PC-3 (cell line): Measurements from ENCODE around the gene LTBP4. TPM values are rescaled to one million over a fixed set of nuclear protein-coding genes. Genes with fewer than 3 reads are reported as not detected.

Experiments
- ATAC-seq: fragments of 200-7000 bp; cut with Tn5 transposase; 2 replicates; pipeline ENCODE4 v1.9.1; 2020; ENCODE audit warnings: mild to moderate bottlenecking, moderate library complexity
- BruUV-seq: library from RNA; stranded (reverse); fragments of 400-500 nt; replicated peaks from 2 replicates; lab custom pipeline; 2021; lab: Mats Ljungman, UMichigan
- CTCF ChIA-PET: fragments of 300-600 bp; sonication (Branson Sonifier 250); formaldehyde crosslinking; loops from one replicate; lab custom pipeline; 2022; ENCODE audit warnings: antibody characterized with exemption; lab: Charles Lee
- POLR2A ChIA-PET: fragments of 300-600 bp; sonication (Branson Sonifier 250); formaldehyde crosslinking; loops from one replicate; lab custom pipeline; 2022; ENCODE audit warnings: antibody characterized with exemption; ENCODE audit not compliant: unreplicated experiment; lab: Charles Lee
- DNase-seq: peaks from one replicate; pipeline ENCODE4 v3.0.0-alpha.2; 2015
- H2AFZ ChIP-seq: fragments of 300-600 bp; sonication (generic); 2 replicates; pipeline ENCODE4 v1.6.0; 2016; ENCODE audit warnings: antibody characterized with exemption, low read length
- H3F3A ChIP-seq: fragments of 300-600 bp; sonication (generic); one replicate; pipeline ENCODE4 v1.6.0; 2017; ENCODE audit warnings: antibody characterized with exemption, low read length, control low read depth, mild to moderate bottlenecking; ENCODE audit not compliant: unreplicated experiment
- H3K27ac ChIP-seq: fragments of 300-600 bp; sonication (generic); 2 replicates; pipeline ENCODE4 v1.5.1; 2016; ENCODE audit warnings: mild to moderate bottlenecking, low read length
- H3K27me3 ChIP-seq: fragments of 300-600 bp; sonication (generic); 2 replicates; pipeline ENCODE4 v1.6.1; 2016; ENCODE audit warnings: low read length, mixed read lengths
- H3K36me3 ChIP-seq: fragments of 300-600 bp; sonication (generic); 2 replicates; pipeline ENCODE4 v1.6.1; 2016; ENCODE audit warnings: low read depth, mixed run types, low read length, mixed read lengths
- H3K4me1 ChIP-seq: fragments of 300-600 bp; sonication (generic); 2 replicates; pipeline ENCODE4 v1.5.1; 2016; ENCODE audit warnings: low read length; ENCODE audit not compliant: insufficient read depth
- H3K4me2 ChIP-seq: fragments of 300-600 bp; sonication (generic); 2 replicates; pipeline ENCODE4 v1.6.0; 2016; ENCODE audit warnings: low read length
- H3K4me3 ChIP-seq: fragments of 300-600 bp; sonication (generic); 2 replicates; pipeline ENCODE4 v1.5.1; 2016; ENCODE audit warnings: mild to moderate bottlenecking, low read length, mixed read lengths
- H3K79me2 ChIP-seq: fragments of 300-600 bp; sonication (generic); 2 replicates; pipeline ENCODE4 v1.6.1; 2017; ENCODE audit warnings: low read length, mixed read lengths
- H3K9ac ChIP-seq: fragments of 300-600 bp; sonication (generic); 2 replicates; pipeline ENCODE4 v1.6.0; 2016; ENCODE audit warnings: mild to moderate bottlenecking, low read length
- H3K9me2 ChIP-seq: fragments of 300-600 bp; sonication (generic); replicated peaks from 2 replicates; pipeline ENCODE4 v1.6.1; 2016; ENCODE audit warnings: mixed run types, low read length, mixed read lengths
- H3K9me3 ChIP-seq: fragments of 300-600 bp; sonication (generic); 2 replicates; pipeline ENCODE4 v1.6.1; 2016; ENCODE audit warnings: low read length, mixed read lengths
- H4K20me1 ChIP-seq: fragments of 300-600 bp; sonication (generic); 2 replicates; pipeline ENCODE4 v1.6.1; 2016; ENCODE audit warnings: low read length, mixed read lengths
- CTCF ChIP-seq: fragments of 300-600 bp; sonication (generic); conservative IDR thresholded peaks from 2 replicates; pipeline ENCODE4 v1.5.1; 2017; ENCODE audit warnings: antibody characterized with exemption, low read depth, mild to moderate bottlenecking, low read length
- EZH2 ChIP-seq: fragments of 300-600 bp; sonication (generic); IDR thresholded peaks from one replicate; pipeline ENCODE4 v1.6.1; 2017; ENCODE audit warnings: antibody characterized with exemption, mild to moderate bottlenecking, low read length; ENCODE audit not compliant: unreplicated experiment
- EZH2phosphoT487 ChIP-seq: fragments of 300-600 bp; sonication (generic); IDR thresholded peaks from 2 replicates; pipeline ENCODE4 v1.6.1; 2018; ENCODE audit warnings: mild to moderate bottlenecking, antibody characterized with exemption, low read length, borderline replicate concordance
- intact Hi-C: fragments of 100-400 bp; cut with micrococcal nuclease; formaldehyde crosslinking; loops from 2 replicates; pipeline ENCODE4 v1.9.0; 2023
- total RNA-seq: library from RNA; depleted of rRNA; stranded (reverse); fragments of >200 nt; gene quantifications from 2 replicates; pipeline ENCODE4 v1.2.3, GENCODE V29; 2014

LTBP4 gene
- total RNA-seq, 1 experiment from 2014 or later = 8.9 TPM

DNA sequence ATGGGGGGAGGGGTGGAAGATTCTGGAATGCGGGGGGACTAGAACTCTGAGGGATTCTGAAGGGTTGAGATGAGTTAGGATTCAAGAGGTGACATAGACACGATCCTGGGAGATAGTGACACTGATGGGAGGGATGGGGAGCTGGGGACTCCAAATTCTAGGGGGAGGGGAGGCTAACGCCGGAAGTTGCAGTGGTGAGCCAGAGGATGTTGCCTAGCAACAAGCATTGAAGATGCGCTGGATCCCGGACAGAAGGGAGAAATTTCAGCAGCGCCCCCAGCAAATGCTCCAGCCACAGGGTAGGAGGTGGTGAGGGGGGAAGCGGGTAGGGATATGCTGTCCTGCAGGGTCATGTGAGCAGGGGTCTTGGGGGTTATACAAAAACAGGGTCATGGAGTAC is 6.9 kb upstream of the LTBP4 start:
- Histone ChIP-seq H3K4me3 (no peak overlapping the region), H3K27me3 (no peaks in the 10 kb centered on the region), H4K20me1 (no peaks in the 10 kb centered on the region), H2AFZ (no peak overlapping the region), H3K4me1 (peaks cover 18% of the 10 kb centered on the region; the same call in 1 of the 2 replicates), H3K9me3 (no peaks in the 10 kb centered on the region), H3K4me2 (peak overlapping the region; percentile 68), H3K9ac (no peak overlapping the region), H3K79me2 (no peaks in the 10 kb centered on the region), H3K27ac (no peak overlapping the region), H3K9me2 (no peaks in the 10 kb centered on the region), H3K36me3 (peaks cover 2% of the 10 kb centered on the region; the same call in 1 of the 2 replicates), H3F3A (no peaks in the 10 kb centered on the region)
- POLR2A ChIA-PET = no interaction called here
- intact Hi-C loops = no loop called here
- ATAC-seq (no peak), DNase-seq (no peak)
- CTCF ChIA-PET = no interaction called here
- no TSS peak for BruUV-seq
- peak; percentile 12; the same call in 1 of the 2 replicates for TF ChIP-seq CTCF
- TF ChIP-seq EZH2phosphoT487 = no peak
- TF ChIP-seq EZH2 = no peak

- TF ChIP-seq CTCF (no peak), EZH2phosphoT487 (no peak), EZH2 (no peak)
- peak overlapping the region; percentile 17; the same call in 1 of the 2 replicates for H3K4me3 ChIP-seq
- peaks cover 2% of the 10 kb centered on the region; the same call in 1 of the 2 replicates for H3K36me3 ChIP-seq
- H4K20me1 ChIP-seq = no peaks in the 10 kb centered on the region
- H2AFZ ChIP-seq = no peak overlapping the region
- H3K27ac ChIP-seq = no peak overlapping the region
- ChIA-PET POLR2A (no interaction called here), CTCF (no interaction called here)
- H3F3A ChIP-seq = no peaks in the 10 kb centered on the region
- no peaks in the 10 kb centered on the region for H3K9me2 ChIP-seq
- no peak overlapping the region for H3K9ac ChIP-seq
- ATAC-seq (peak; percentile 20), DNase-seq (peak; percentile 39)
- no peaks in the 10 kb centered on the region for H3K9me3 ChIP-seq
- no peaks in the 10 kb centered on the region for H3K27me3 ChIP-seq
- no peaks in the 10 kb centered on the region for H3K79me2 ChIP-seq
- peak overlapping the region; percentile 68 for H3K4me2 ChIP-seq
- intact Hi-C loops = no loop called here
- BruUV-seq = no TSS peak
- peaks cover 18% of the 10 kb centered on the region; the same call in 1 of the 2 replicates for H3K4me1 ChIP-seq
Measured at GRCh38 chr19:40594657-40595091, 6.5 kb upstream of the LTBP4 start.

DNA sequence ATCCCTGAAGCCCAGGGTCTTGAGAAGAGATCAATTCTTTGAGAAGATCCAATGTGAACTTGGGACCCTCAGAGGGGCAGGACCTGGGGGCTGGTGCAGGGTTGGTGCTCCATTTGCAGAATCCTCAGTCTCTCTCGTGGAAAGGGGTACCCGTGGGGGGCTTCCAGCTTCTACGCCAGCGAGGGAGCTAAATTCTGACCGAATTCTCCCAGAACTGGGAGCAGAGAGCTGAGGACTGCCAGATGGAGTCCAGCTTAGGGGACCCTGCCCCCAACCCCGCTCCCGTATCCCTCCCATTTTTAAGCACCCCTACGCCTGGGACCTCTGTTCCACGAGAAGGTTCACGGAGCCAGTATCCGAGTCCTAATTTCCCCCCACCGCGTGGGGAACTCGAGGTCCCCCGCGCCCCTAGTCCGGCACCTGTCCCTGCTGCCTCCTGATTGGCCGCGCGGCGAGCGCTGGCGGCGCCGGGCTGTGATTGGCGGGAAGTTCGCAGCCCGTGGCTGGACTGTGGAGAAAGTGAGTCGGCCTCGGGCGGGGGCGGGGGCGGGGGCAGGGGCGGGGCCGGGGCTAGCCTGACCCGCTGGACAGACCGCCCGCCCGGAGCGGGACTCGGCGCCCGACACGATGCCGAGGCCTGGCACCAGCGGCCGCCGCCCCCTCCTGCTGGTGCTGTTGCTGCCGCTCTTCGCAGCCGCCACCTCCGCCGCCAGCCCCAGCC is 4.4 kb upstream of the LTBP4 start:
- ATAC-seq = peak; percentile 52
- Histone ChIP-seq H3K79me2 (no peaks in the 10 kb centered on the region), H3K27me3 (no peaks in the 10 kb centered on the region), H3K27ac (no peak overlapping the region), H2AFZ (peak overlapping the region; percentile 72), H3K36me3 (peaks cover 2% of the 10 kb centered on the region; the same call in 1 of the 2 replicates), H3K9me2 (no peaks in the 10 kb centered on the region), H3K4me3 (peak overlapping the region; percentile 68), H3K4me1 (peaks cover 23% of the 10 kb centered on the region), H3K9me3 (no peaks in the 10 kb centered on the region), H4K20me1 (no peaks in the 10 kb centered on the region), H3K9ac (peak overlapping the region; percentile 28; the same call in 1 of the 2 replicates), H3K4me2 (peak overlapping the region; percentile 93), H3F3A (no peaks in the 10 kb centered on the region)
- no TSS peak for BruUV-seq
- POLR2A ChIA-PET = no interaction called here
- peak; percentile 59 for DNase-seq
- intact Hi-C loops = no loop called here
- CTCF ChIA-PET = no interaction called here
- no peak for TF ChIP-seq CTCF
- TF ChIP-seq EZH2phosphoT487 = no peak
- no peak for TF ChIP-seq EZH2
